ENCODE measurements around the gene SMC5.

The SMC5 gene

GRCh38 chr9:70285246-70285645 lies 26.5 kb downstream of the SMC5 start:
- H3K4me3 ChIP-seq (replicated peaks; ENCODE audit: insufficient read depth, low read length), result no peak overlapping the region
- no peak for TF ChIP-seq POLR2AphosphoS5 (IDR thresholded peaks at IDR 0.05; ENCODE audit: low read depth)
- TF ChIP-seq GABPA (IDR thresholded peaks at IDR 0.05; ENCODE audit: low read depth), result no peak
- TF ChIP-seq SPI1 (IDR thresholded peaks at IDR 0.05; ENCODE audit: borderline replicate concordance, low read depth), result no peak
- no peak for TF ChIP-seq CTCF (IDR thresholded peaks at IDR 0.05; ENCODE audit: insufficient read depth, low read length)
- no peak for TF ChIP-seq REST (IDR thresholded peaks at IDR 0.05; ENCODE audit: insufficient replicate concordance, low read depth)
- H3K27me3 ChIP-seq (ENCODE audit: insufficient read depth, poor library complexity, severe bottlenecking), result no peaks in the 10 kb centered on the region
- DNase-seq (ENCODE audit: low read depth in 1 of 2, low spot score in 1 of 2), result no peak
- H3K27ac ChIP-seq (replicated peaks), result no peak overlapping the region

- TF ChIP-seq CTCF (IDR thresholded peaks at IDR 0.05; ENCODE audit: insufficient read depth, low read length) (no peak), POLR2AphosphoS5 (IDR thresholded peaks at IDR 0.05; ENCODE audit: low read depth) (no peak), GABPA (IDR thresholded peaks at IDR 0.05; ENCODE audit: low read depth) (no peak), SPI1 (IDR thresholded peaks at IDR 0.05; ENCODE audit: borderline replicate concordance, low read depth) (no peak), REST (IDR thresholded peaks at IDR 0.05; ENCODE audit: insufficient replicate concordance, low read depth) (no peak)
- no peak overlapping the region for H3K4me3 ChIP-seq (replicated peaks; ENCODE audit: insufficient read depth, low read length)
- H3K27me3 ChIP-seq (ENCODE audit: insufficient read depth, poor library complexity, severe bottlenecking), result no peaks in the 10 kb centered on the region
- H3K27ac ChIP-seq (replicated peaks), result no peak overlapping the region
- no peak for DNase-seq (ENCODE audit: low read depth in 1 of 2, low spot score in 1 of 2)
Observed at GRCh38 chr9:70285981-70286598, 27.3 kb downstream of the SMC5 start.

GRCh38 chr9:70290626-70291025 lies 31.8 kb downstream of the SMC5 start:
- no peak for TF ChIP-seq POLR2AphosphoS5 (IDR thresholded peaks at IDR 0.05; ENCODE audit: low read depth)
- TF ChIP-seq SPI1 (IDR thresholded peaks at IDR 0.05; ENCODE audit: borderline replicate concordance, low read depth), result no peak
- no peak for TF ChIP-seq GABPA (IDR thresholded peaks at IDR 0.05; ENCODE audit: low read depth)
- Histone ChIP-seq H3K27ac (replicated peaks) (no peak overlapping the region), H3K27me3 (ENCODE audit: insufficient read depth, poor library complexity, severe bottlenecking) (no peaks in the 10 kb centered on the region), H3K4me3 (replicated peaks; ENCODE audit: insufficient read depth, low read length) (no peak overlapping the region)
- DNase-seq (ENCODE audit: low read depth in 1 of 2, low spot score in 1 of 2), result no peak

GRCh38 chr9:70291446-70291845 lies 32.7 kb downstream of the SMC5 start:
- H3K27ac ChIP-seq (replicated peaks), result no peak overlapping the region
- no peak for DNase-seq (ENCODE audit: low read depth in 1 of 2, low spot score in 1 of 2)
- TF ChIP-seq POLR2AphosphoS5 (IDR thresholded peaks at IDR 0.05; ENCODE audit: low read depth) (no peak), CTCF (IDR thresholded peaks at IDR 0.05; ENCODE audit: insufficient read depth, low read length) (no peak), SPI1 (IDR thresholded peaks at IDR 0.05; ENCODE audit: borderline replicate concordance, low read depth) (no peak), GABPA (IDR thresholded peaks at IDR 0.05; ENCODE audit: low read depth) (no peak), REST (IDR thresholded peaks at IDR 0.05; ENCODE audit: insufficient replicate concordance, low read depth) (no peak)

More at GRCh38 chr9:70291446-70291845, 32.7 kb downstream of the SMC5 start:
- Histone ChIP-seq H3K4me3 (replicated peaks; ENCODE audit: insufficient read depth, low read length) (no peak overlapping the region), H3K27me3 (ENCODE audit: insufficient read depth, poor library complexity, severe bottlenecking) (no peaks in the 10 kb centered on the region)
